Endothelial cell of umbilical vein (primary cell): Measurements from ENCODE around the gene NPTN.

ENCODE experiments used
- CTCF ChIP-seq, 2 donors: IDR thresholded peaks; 1 replicate in 1 of 2; 2 replicates in 1 of 2; pipeline ENCODE4 v1.5.1; 2011; ENCODE audit warnings: low read length in 2 of 2, mild to moderate bottlenecking in 2 of 2, moderate library complexity in 2 of 2, control low read depth in 1 of 2, inconsistent platforms in 1 of 2, low read depth in 1 of 2; ENCODE audit not compliant: insufficient read depth in 1 of 2; ENCODE audit errors: extremely low read depth in 1 of 2
- JUN ChIP-seq: IDR thresholded peaks from 2 replicates; pipeline ENCODE4 v1.6.1; 2011; ENCODE audit warnings: borderline replicate concordance, low read depth; ENCODE audit not compliant: insufficient read length, insufficient read depth
- MYC ChIP-seq: IDR thresholded peaks from one replicate; pipeline ENCODE4 v1.6.1; 2011; ENCODE audit warnings: mild to moderate bottlenecking, low read depth, low read length
- POLR2A ChIP-seq: IDR thresholded peaks from 2 replicates; pipeline ENCODE4 v1.6.1; 2012; ENCODE audit warnings: low read depth, mild to moderate bottlenecking, control low read depth, low read length
- POLR2AphosphoS5 ChIP-seq: IDR thresholded peaks from 2 replicates; pipeline ENCODE4 v1.6.1; 2012; ENCODE audit warnings: low read depth, mild to moderate bottlenecking, control low read depth, low read length, moderate library complexity; ENCODE audit not compliant: insufficient read depth

- TF ChIP-seq CTCF (IDR thresholded peaks at IDR 0.05; ENCODE audit: extremely low read depth in 1 of 2, insufficient read depth in 1 of 2, low read depth in 1 of 2, low read length in 2 of 2) (no peak), JUN (no peak), MYC (no peak), POLR2A (no peak), POLR2AphosphoS5 (no peak)
Observed at GRCh38 chr15:73522011-73522410, 111.2 kb downstream of the NPTN start.
